ENCODE data around the gene ANKUB1. TPM values are rescaled to one million over a fixed set of nuclear protein-coding genes. Genes with fewer than 3 reads are reported as not detected.
"Not testable (repeated sequence)": the region's sequence is repeated elsewhere in the genome, so short reads cannot be mapped to it uniquely, and the experiment has no call there.

The ANKUB1 gene
- polyA plus RNA-seq, 2 of the 4 experiments (the other 2 are of a cell fraction), result not detected

DNA sequence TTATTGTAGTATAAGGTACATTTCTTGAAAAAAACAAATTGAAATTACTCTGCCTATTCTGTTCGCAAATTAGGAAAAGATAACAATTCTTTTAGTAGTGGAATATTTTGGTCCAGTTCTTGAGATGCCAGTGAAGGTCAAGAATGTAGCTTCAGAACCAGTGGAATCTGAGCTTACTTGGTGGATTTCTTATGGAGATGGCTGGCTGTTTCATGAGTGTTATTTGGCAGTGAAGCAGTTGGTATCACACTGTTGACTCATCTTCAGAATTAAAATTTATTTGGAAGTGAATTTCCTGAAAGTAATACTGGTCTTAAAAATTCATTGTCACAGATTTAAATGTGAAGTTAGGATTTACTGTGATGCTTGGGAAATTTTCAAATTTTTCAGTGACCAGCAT is 39.7 kb upstream of the ANKUB1 start:
- POLR2A ChIA-PET, result no interaction called here
- DNase-seq (ENCODE audit: low read depth in 1 of 2, low spot score in 1 of 2) (no peak), ATAC-seq (no peak), FAIRE-seq (no peak)
- Histone ChIP-seq H3K4me1 (no peaks in the 10 kb centered on the region), H3K4me3 (no peak overlapping the region), H3K9me3 (peaks cover 49% of the 10 kb centered on the region), H3K27ac (no peak overlapping the region), H3K4me2 (no peak overlapping the region)
- CTCF ChIA-PET, result interaction anchor here (2.0 kb wide), 1 partner anchor 23 kb away, joined by 5 read pairs; no protein-coding TSS in a partner anchor
- WGBS (ENCODE audit: missing lambda C conversion rate), result 91% methylated on average over 1 of the region's 1 CpG
- TF ChIP-seq USF2 (IDR thresholded peaks at IDR 0.05), result no peak

GRCh38 chr3:149831321-149831720 is 39.0 kb upstream of the ANKUB1 start:
- TF ChIP-seq KDM1A (IDR thresholded peaks at IDR 0.05; ENCODE audit: low read depth), result no peak
- no peak for TF ChIP-seq FOSB (CRISPR knock-in tag; IDR thresholded peaks at IDR 0.05)
- TF ChIP-seq RARB (CRISPR knock-in tag; IDR thresholded peaks at IDR 0.05), result no peak
- TF ChIP-seq GATA3 (IDR thresholded peaks at IDR 0.05; ENCODE audit: borderline replicate concordance), result no peak
- TF ChIP-seq BHLHE40 (IDR thresholded peaks at IDR 0.05; ENCODE audit: low read depth, low read length), result no peak
- no peak for TF ChIP-seq MAX (IDR thresholded peaks at IDR 0.05)
- TF ChIP-seq EHMT2 (IDR thresholded peaks at IDR 0.05; ENCODE audit: low read depth), result no peak
- ChIA-PET CTCF (interaction anchor here (1.0 to 2.0 kb wide), 2 partner anchors 23 to 124 kb away, joined by 3 to 5 read pairs; no protein-coding TSS in a partner anchor), POLR2A (no interaction called here)
- WGBS (ENCODE audit: missing lambda C conversion rate), result 92% methylated on average over 4 of the region's 4 CpGs
- no peak for FAIRE-seq
- no peak for DNase-seq (ENCODE audit: low read depth in 1 of 2, low spot score in 1 of 2)
- H3K4me2 ChIP-seq, result no peak overlapping the region
- no peaks in the 10 kb centered on the region for H3K4me1 ChIP-seq
- H3K27ac ChIP-seq, result no peak overlapping the region
- no peak for ATAC-seq
- H3K4me3 ChIP-seq, result no peak overlapping the region
- H3K9me3 ChIP-seq, result peaks cover 48% of the 10 kb centered on the region

- ChIA-PET CTCF (interaction anchor here (1.0 to 2.0 kb wide), 2 partner anchors 22 to 124 kb away, joined by 3 to 5 read pairs; no protein-coding TSS in a partner anchor), POLR2A (no interaction called here)
- DNase-seq (ENCODE audit: low read depth in 1 of 2, low spot score in 1 of 2) (peak in 1 of 2 experiments; percentile 27), ATAC-seq (no peak), FAIRE-seq (no peak)
- Histone ChIP-seq H3K4me2 (no peak overlapping the region), H3K4me3 (no peak overlapping the region), H3K9me3 (peaks cover 45% of the 10 kb centered on the region), H3K27ac (no peak overlapping the region), H3K4me1 (no peaks in the 10 kb centered on the region)
- 100% methylated on average over 2 of the region's 2 CpGs for WGBS (ENCODE audit: missing lambda C conversion rate)
- no peak for TF ChIP-seq ATOH8 (CRISPR knock-in tag; IDR thresholded peaks at IDR 0.05; ENCODE audit: low read depth)
- peak; percentile 0 for TF ChIP-seq ZFP36 (IDR thresholded peaks at IDR 0.05; ENCODE audit: borderline replicate concordance, partially characterized antibody)
These were observed 38.5 kb upstream of the ANKUB1 start for GRCh38 chr3:149830902-149831301.

- CTCF ChIA-PET; POLR2A ChIA-PET; ATAC-seq; H3K4me2 ChIP-seq; H3K27ac ChIP-seq; H3K4me3 ChIP-seq; H3K4me1 ChIP-seq; DNase-seq (ENCODE audit: low read depth in 1 of 2, low spot score in 1 of 2); FAIRE-seq: not testable (repeated sequence)
- peaks cover 38% of the 10 kb centered on the region for H3K9me3 ChIP-seq
- 89% methylated on average over 4 of the region's 4 CpGs for WGBS (ENCODE audit: missing lambda C conversion rate)
These were observed 37.3 kb upstream of the ANKUB1 start for GRCh38 chr3:149829631-149830030.

GRCh38 chr3:149828390-149828789 is 36.0 kb upstream of the ANKUB1 start:
- ChIA-PET CTCF (no interaction called here), POLR2A (no interaction called here)
- Histone ChIP-seq H3K4me1 (no peaks in the 10 kb centered on the region), H3K4me3 (no peak overlapping the region), H3K9me3 (peaks cover 25% of the 10 kb centered on the region), H3K4me2 (no peak overlapping the region), H3K27ac (no peak overlapping the region)
- no peak for DNase-seq (ENCODE audit: low read depth in 1 of 2, low spot score in 1 of 2)
- WGBS (ENCODE audit: missing lambda C conversion rate), result 94% methylated on average over 1 of the region's 1 CpG
- TF ChIP-seq TFCP2L1 (CRISPR knock-in tag; IDR thresholded peaks at IDR 0.05), result no peak
- TF ChIP-seq CHD2 (IDR thresholded peaks at IDR 0.05; ENCODE audit: low read length, partially characterized antibody), result no peak
- TF ChIP-seq MAFK (IDR thresholded peaks at IDR 0.05; ENCODE audit: partially characterized antibody), result no peak
- no peak for TF ChIP-seq POLR2A (IDR thresholded peaks at IDR 0.05; ENCODE audit: low read length)
- TF ChIP-seq EHF (CRISPR knock-in tag; IDR thresholded peaks at IDR 0.05), result no peak
- no peak for TF ChIP-seq RARB (CRISPR knock-in tag; IDR thresholded peaks at IDR 0.05)
- TF ChIP-seq NFE2L2 (conservative IDR thresholded peaks at IDR 0.05; ENCODE audit: low read length), result no peak
- no peak for TF ChIP-seq HEYL (CRISPR knock-in tag; IDR thresholded peaks at IDR 0.05)
- no peak for ATAC-seq
- peak; percentile 83 for FAIRE-seq
